HG02759 (cell line): ENCODE results near the gene GGCT.
"Not testable (repeated sequence)": the region's sequence is repeated elsewhere in the genome, so short reads cannot be mapped to it uniquely, and the experiment has no call there.

Source experiments
- ATAC-seq: cut with Tn5 transposase; IDR thresholded peaks from one replicate; pipeline ENCODE4 v1.9.1; 2021; ENCODE audit warnings: mild to moderate bottlenecking, moderate library complexity; ENCODE audit not compliant: unreplicated experiment

The GGCT gene

DNA sequence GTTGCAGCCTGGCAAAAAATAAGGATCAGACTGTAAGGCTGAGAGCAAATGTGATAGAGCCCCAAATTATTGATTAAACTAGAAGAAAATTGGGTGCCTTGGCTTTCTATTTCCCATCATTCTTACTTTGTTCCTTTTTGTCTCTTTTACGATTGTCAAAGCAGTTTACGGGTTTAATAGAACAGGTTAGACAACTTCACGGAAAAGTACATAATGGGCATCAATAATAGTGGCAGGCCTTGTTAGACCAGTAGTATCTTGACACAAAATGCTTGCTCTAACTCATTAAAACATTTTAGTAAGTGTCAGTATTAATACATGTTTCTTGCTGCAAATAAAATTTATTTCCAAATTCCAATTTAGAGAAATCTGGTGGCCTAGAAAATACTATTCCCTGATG lies 14.5 kb upstream of the GGCT start:
- no peak for ATAC-seq

DNA sequence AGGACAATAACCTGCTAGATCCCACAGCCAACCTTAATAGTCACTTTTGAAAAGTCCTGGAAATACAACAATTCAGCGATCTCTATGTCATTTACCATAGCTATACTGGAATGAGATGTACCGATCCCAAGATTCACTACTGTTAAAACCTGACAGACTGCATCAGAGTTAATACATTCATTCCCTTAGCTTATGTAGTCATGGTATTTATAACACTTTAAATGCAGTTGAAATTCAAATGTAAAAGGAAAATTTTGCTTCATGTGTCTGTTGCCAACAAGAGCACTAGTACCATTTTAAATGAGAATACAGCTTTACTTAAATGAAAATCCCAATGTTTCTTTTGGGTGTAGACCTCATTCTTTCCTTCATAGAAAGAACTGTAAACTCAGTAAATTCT lies 11.1 kb upstream of the GGCT start:
- ATAC-seq = no peak

GRCh38 chr7:30514776-30515175 lies 10.1 kb upstream of the GGCT start:
- ATAC-seq = no peak

- ATAC-seq = no peak
These were observed 9.5 kb upstream of the GGCT start for GRCh38 chr7:30514177-30514576.

GRCh38 chr7:30513762-30514161 lies 9.1 kb upstream of the GGCT start:
- no peak for ATAC-seq

GRCh38 chr7:30511973-30512662 lies 7.5 kb upstream of the GGCT start:
- no peak for ATAC-seq

DNA sequence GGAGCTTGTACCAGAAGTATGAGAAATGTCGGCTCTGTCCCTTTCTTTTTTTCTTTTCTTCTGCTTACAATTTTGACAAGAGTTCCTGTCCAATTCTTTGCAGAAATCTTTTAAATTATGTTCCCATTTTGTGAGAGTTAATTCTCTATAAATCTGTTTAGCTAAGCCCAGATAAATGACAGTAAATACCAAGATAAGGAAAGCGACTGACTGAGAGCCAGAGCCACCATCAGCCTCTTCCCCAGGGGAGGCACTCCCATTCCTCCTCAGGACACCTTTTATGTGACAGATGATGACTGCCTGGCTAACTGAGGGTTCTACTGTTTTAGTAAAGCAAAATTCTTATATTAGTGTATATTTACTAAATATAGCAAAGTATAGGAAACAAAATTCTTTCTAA lies 6.9 kb upstream of the GGCT start:
- ATAC-seq = no peak

GRCh38 chr7:30510124-30511075 lies 5.8 kb upstream of the GGCT start:
- peak; percentile 67 for ATAC-seq

DNA sequence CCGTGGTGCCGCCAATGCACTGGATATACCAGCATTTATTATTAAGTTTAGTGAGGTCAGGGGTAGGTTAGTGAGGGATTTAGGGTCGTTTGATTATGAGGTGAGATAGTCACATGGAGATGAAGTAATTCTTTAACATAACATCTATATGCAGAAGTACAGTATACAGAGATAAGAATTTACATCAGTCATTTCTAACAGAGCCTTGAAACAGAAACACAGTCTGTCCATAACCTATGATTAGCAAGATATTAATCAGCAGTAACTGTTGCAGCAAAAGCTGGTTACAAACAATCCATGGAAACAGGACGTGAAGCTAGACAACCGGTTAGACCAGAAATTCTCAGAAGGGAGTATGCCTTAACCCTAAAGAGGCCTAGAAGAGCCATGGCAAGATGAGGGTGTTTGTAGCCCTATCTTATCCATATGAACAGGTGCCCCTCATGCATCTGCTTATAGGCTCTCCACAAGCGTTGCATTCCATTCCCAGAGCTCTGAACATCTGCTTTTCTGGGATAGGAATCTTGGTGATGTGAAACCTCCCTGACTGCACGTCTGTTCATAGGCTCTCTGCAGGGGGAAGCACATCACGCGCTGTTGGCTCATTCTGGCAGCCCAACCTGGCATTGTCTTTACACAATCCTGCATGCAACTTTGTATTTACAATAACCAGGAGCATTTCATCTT lies 4.7 kb upstream of the GGCT start:
- ATAC-seq = not testable (repeated sequence)

DNA sequence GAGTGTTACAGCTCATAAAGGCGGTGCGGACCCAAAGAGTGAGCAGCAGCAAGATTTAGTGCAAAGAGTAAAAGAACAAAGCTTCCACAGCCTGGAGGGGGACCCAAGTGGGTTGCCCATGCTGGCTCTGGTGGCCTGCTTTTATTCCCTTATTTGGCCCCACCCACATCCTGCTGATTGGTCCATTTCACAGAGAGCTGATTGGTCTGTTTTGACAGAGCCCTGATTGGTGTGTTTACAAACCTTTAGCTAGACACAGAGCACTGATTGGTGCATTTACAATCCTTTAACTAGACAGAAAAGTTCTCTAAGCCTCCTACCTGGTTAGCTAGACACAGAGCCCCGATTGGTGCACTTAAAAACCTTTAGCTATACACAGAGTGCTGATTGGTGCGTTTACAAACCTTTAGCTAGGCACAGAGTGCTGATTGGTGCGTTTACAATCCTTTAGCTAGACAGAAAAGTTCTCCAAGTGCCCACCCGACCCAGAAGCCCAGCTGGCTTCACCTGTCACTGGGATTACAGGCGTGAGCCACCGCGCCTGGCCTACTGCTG lies 2.8 kb upstream of the GGCT start:
- not testable (repeated sequence) for ATAC-seq

- peak; percentile 18 for ATAC-seq
These were observed 607 bp upstream of the GGCT start for GRCh38 chr7:30505174-30505697.

GRCh38 chr7:30503274-30504212 lies 1.1 kb downstream of the GGCT start:
- no peak for ATAC-seq

DNA sequence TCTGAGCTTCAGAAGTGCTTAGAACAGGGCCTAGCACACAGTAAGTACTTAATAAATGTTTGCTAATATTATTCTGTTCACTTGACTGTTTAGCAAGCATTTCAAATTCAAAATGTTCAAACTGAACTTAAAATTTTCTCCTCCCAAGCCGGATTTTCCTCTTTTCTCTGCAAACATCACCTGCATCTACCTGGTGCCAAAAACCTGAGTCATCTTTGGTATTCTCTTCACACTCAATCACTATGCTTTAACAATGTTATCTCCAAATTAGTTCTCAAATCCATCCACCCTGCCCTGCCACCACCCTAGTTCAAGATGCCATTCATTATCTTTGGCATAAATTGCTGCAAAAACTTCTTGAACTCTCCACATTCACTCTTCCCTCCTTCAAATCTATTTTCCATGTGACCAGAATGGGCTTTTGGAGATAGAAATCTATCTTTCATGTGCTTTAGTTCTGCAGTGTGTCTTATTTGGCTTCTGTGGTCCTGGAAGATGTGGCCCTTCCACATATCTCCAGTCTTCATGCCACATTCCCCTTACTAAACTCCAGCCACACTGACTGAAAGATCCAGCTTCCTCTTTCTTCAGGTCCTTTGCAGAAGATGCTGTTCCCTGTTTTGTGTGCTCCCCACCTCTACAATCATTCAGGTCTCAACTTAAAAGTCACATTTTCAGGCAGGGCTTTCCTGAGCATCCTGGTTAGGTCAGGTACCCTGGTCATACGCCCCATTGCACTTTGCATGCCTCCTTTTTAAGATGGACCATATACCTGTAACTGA lies 2.0 kb downstream of the GGCT start:
- ATAC-seq = no peak

GRCh38 chr7:30501264-30501663 lies 3.4 kb downstream of the GGCT start:
- no peak for ATAC-seq

DNA sequence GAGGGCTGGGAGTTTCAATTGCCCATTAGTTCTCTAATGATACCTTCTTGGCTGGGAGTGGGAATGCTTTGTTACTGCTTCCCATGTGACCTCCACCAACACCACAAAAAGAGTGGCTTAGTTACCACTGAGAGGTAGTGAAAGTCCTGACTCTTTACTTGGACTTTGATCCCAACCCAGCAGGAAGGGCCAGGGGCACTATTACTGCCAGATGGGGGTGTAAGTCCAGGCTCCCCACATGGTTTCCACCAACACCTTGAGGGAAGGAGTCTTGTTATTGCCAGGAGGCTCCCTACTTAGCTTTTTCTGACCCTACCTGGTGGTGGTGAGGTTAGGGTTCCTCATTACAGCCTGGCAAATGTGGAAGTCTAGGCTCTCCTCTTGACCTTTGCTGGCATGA lies 11.4 kb downstream of the GGCT start:
- no peak for ATAC-seq

DNA sequence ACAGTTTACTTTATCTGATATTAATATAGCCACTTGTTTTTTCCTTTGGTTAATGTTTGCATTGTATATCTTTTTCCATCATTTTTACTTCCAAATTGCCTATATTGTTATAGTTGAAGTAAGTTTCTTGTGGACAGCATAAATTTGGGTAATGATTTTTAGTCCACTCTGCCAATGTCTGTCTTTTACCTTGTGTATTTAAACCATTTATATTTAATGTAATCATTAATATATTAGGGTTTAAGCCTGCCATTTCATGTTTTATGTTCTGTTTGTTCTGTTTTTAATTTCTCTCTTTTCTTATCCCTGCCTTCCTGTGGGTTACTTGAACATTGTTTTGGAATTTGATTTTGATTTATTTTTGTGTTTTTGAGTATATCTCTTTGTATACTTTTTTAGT lies 13.2 kb downstream of the GGCT start:
- ATAC-seq = no peak

- no peak for ATAC-seq
These were observed 17.3 kb downstream of the GGCT start for GRCh38 chr7:30487371-30487770.

DNA sequence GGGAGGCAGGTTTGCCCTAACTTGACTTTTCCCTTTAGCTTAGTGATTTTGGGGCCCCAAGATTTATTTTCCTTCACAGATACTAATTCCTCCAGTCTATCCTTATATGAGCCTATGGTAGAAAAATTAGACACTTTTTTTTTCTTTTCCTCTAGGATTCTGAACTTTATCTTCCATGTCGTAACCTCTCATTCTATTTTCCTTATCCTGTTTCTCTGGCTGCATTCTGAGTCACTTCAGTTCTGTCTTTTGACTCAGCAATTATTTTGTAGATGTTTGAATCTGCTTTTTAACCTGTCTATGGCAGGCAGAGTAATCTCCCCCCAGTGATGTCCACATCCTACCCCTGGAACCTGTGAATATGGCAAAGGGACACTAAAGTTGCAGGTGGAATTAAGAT lies 19.0 kb downstream of the GGCT start:
- ATAC-seq = no peak

DNA sequence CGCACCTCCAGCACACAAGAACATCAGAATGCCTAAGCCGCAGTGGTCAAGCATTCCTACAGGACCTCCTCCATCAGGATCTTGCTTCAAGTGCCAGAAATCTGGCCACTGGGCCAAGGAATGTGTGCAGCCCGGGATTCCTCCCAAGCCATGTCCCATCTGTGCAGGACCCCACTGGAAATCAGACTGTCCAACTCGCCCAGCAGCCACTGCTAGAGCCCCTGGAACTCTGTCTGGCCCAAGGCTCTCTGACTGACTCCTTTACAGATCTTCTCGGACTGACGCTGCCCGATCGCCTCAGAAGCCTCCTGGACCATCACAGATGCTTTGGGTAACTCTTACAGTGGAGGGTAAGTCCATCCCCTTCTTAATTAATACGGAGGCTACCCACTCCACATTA lies 23.2 kb downstream of the GGCT start:
- ATAC-seq = not testable (repeated sequence)
